ENCODE data around the gene SDS.

DNA sequence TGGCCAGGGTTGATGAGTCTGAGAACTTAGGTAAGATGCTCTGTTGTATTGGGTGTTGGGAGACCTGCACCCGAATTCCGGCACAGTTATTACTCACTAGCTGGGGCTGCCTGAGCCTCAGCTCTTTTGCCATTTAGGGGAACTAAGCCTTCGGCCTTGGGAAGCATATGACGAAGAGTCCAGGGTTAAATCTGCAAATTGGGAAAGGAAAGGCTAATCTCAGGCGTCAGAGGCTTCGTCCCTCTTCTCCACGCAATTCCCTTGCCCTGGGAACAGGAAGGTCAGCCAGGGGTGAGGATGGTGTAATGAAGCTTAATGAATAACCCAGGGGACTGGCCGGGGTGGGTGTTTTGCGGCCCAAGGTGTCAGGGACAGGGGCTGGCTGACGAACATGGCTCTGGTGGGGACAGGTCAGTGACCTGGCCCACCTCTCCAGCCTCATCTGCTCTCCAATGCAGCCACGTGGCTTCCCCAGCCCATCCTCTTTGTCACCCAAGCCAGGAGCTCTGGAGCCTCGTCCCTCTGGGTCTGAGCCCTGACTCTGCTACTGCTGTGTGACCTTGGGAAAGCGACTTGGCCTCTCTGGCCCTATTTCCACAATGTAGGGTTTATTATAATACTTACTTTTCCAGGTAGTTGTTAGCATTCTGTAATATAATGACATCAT lies 14.7 kb upstream of the SDS start:
- TF ChIP-seq CTCF (IDR thresholded peaks at IDR 0.05) (no peak), POLR2A (IDR thresholded peaks at IDR 0.05) (no peak), POLR2AphosphoS5 (IDR thresholded peaks at IDR 0.05; ENCODE audit: insufficient read depth in 1 of 2, low read depth in 1 of 2) (no peak)

All from vagina (tissue), 2 donors.